A673 (cell line): ENCODE data around the gene IPPK. TPM values are rescaled to one million over a fixed set of nuclear protein-coding genes. Genes with fewer than 3 reads are reported as not detected.

Experiments used
- BruUV-seq: library from RNA; stranded (reverse); fragments of 400-500 nt; replicated peaks from 2 replicates; lab custom pipeline; 2021; lab: Mats Ljungman, UMichigan
- CTCF ChIA-PET: fragments of 300-600 bp; sonication (Branson Sonifier 250); formaldehyde crosslinking; loops from one replicate; lab custom pipeline; 2022; ENCODE audit warnings: antibody characterized with exemption; lab: Charles Lee
- POLR2A ChIA-PET: fragments of 300-600 bp; sonication (Branson Sonifier 250); formaldehyde crosslinking; loops from one replicate; lab custom pipeline; 2022; ENCODE audit warnings: antibody characterized with exemption; ENCODE audit not compliant: low non-redundant PET; lab: Charles Lee
- DNase-seq: peaks from one replicate; pipeline ENCODE4 v3.0.0-alpha.2; 2015; ENCODE audit warnings: low spot score
- H3K27ac ChIP-seq: fragments of 200-600 bp; sonication (generic); 2 replicates; pipeline ENCODE4 v1.5.1; 2016; ENCODE audit warnings: mixed run types, low read depth, mild to moderate bottlenecking, mixed read lengths, antibody characterized with exemption, low read length; ENCODE audit not compliant: poor library complexity, severe bottlenecking
- H3K27me3 ChIP-seq: fragments of 200-600 bp; sonication (generic); replicated peaks from 2 replicates; pipeline ENCODE4 v1.6.1; 2017; ENCODE audit warnings: mixed run types, low read depth, mild to moderate bottlenecking, mixed read lengths, antibody characterized with exemption, low read length; ENCODE audit not compliant: insufficient read depth, poor library complexity
- H3K36me3 ChIP-seq: fragments of 200-600 bp; sonication (generic); 2 replicates; pipeline ENCODE4 v1.6.1; 2016; ENCODE audit warnings: mixed run types, mild to moderate bottlenecking, mixed read lengths, antibody characterized with exemption, low read length; ENCODE audit not compliant: insufficient read depth, poor library complexity, severe bottlenecking
- H3K4me1 ChIP-seq: fragments of 200-600 bp; sonication (generic); 2 replicates; pipeline ENCODE4 v1.6.1; 2017; ENCODE audit warnings: mixed run types, mild to moderate bottlenecking, mixed read lengths, antibody characterized with exemption, low read length; ENCODE audit not compliant: insufficient read depth, poor library complexity, severe bottlenecking
- H3K4me3 ChIP-seq: fragments of 200-600 bp; sonication (generic); 2 replicates; pipeline ENCODE4 v1.5.1; 2016; ENCODE audit warnings: low read depth, mixed run types, mild to moderate bottlenecking, mixed read lengths, low read length; ENCODE audit not compliant: poor library complexity, severe bottlenecking
- H3K9me3 ChIP-seq: fragments of 200-600 bp; sonication (generic); 2 replicates; pipeline ENCODE4 v1.6.1; 2016; ENCODE audit warnings: mixed run types, low read depth, mild to moderate bottlenecking, mixed read lengths, antibody characterized with exemption, low read length; ENCODE audit not compliant: poor library complexity, severe bottlenecking
- CTCF ChIP-seq: fragments of 300-800, 200-600 bp; sonication (generic); conservative IDR thresholded peaks from 2 replicates; pipeline ENCODE4 v1.5.1; 2017; ENCODE audit warnings: low read depth, mild to moderate bottlenecking, antibody characterized with exemption, low read length, moderate library complexity, mixed read lengths
- EZH2 ChIP-seq: fragments of 200-600 bp; sonication (generic); IDR thresholded peaks from 2 replicates; pipeline ENCODE4 v1.6.1; 2017; ENCODE audit warnings: borderline replicate concordance, low read depth, mild to moderate bottlenecking, mixed read lengths, antibody characterized with exemption, low read length; ENCODE audit not compliant: poor library complexity, severe bottlenecking
- intact Hi-C: fragments of 100-400 bp; cut with micrococcal nuclease; formaldehyde crosslinking; loops from one replicate; pipeline ENCODE4 v1.10.0; 2022; ENCODE audit not compliant: unreplicated experiment
- total RNA-seq: library from RNA; stranded (reverse); gene quantifications from 2 replicates; pipeline ENCODE4 v1.2.3, GENCODE V29; 2021

The IPPK gene
- total RNA-seq, 1 experiment from 2014 or later: 14.0 TPM

- Histone ChIP-seq H3K4me1 (no peaks in the 10 kb centered on the region), H3K27ac (no peak overlapping the region), H3K36me3 (no peaks in the 10 kb centered on the region), H3K27me3 (no peaks in the 10 kb centered on the region), H3K9me3 (no peaks in the 10 kb centered on the region), H3K4me3 (no peak overlapping the region)
- intact Hi-C loops: no loop called here
- TF ChIP-seq EZH2 (no peak), CTCF (no peak)
- POLR2A ChIA-PET: no interaction called here
- no peak for DNase-seq
- no TSS peak for BruUV-seq
- CTCF ChIA-PET: no interaction called here
Measured at GRCh38 chr9:92592946-92593861, 76.7 kb downstream of the IPPK start.

GRCh38 chr9:92592537-92592936 lies 77.4 kb downstream of the IPPK start:
- Histone ChIP-seq H3K27me3 (no peaks in the 10 kb centered on the region), H3K4me1 (no peaks in the 10 kb centered on the region), H3K9me3 (no peaks in the 10 kb centered on the region), H3K27ac (no peak overlapping the region), H3K36me3 (no peaks in the 10 kb centered on the region), H3K4me3 (no peak overlapping the region)
- TF ChIP-seq EZH2 (no peak), CTCF (no peak)
- no peak for DNase-seq
- BruUV-seq: no TSS peak
- intact Hi-C loops: no loop called here
- ChIA-PET POLR2A (no interaction called here), CTCF (no interaction called here)

- H3K4me1 ChIP-seq: no peaks in the 10 kb centered on the region
- CTCF ChIA-PET: interaction anchor here (1.4 kb wide), 1 partner anchor 262 kb away, joined by 4 read pairs; no protein-coding TSS in a partner anchor
- no peak for DNase-seq
- no peaks in the 10 kb centered on the region for H3K27me3 ChIP-seq
- POLR2A ChIA-PET: no interaction called here
- no peaks in the 10 kb centered on the region for H3K9me3 ChIP-seq
- H3K4me3 ChIP-seq: no peak overlapping the region
- TF ChIP-seq EZH2 (no peak), CTCF (no peak)
- intact Hi-C loops: no loop called here
- no peaks in the 10 kb centered on the region for H3K36me3 ChIP-seq
- H3K27ac ChIP-seq: no peak overlapping the region
- BruUV-seq: no TSS peak
Measured at GRCh38 chr9:92590377-92590776, 79.6 kb downstream of the IPPK start.
